ENCODE results near the gene MMP17. TPM values are rescaled to one million over a fixed set of nuclear protein-coding genes. Genes with fewer than 3 reads are reported as not detected.

The MMP17 gene
- total RNA-seq, 1 experiment from 2014 or later, result 3.1 TPM

DNA sequence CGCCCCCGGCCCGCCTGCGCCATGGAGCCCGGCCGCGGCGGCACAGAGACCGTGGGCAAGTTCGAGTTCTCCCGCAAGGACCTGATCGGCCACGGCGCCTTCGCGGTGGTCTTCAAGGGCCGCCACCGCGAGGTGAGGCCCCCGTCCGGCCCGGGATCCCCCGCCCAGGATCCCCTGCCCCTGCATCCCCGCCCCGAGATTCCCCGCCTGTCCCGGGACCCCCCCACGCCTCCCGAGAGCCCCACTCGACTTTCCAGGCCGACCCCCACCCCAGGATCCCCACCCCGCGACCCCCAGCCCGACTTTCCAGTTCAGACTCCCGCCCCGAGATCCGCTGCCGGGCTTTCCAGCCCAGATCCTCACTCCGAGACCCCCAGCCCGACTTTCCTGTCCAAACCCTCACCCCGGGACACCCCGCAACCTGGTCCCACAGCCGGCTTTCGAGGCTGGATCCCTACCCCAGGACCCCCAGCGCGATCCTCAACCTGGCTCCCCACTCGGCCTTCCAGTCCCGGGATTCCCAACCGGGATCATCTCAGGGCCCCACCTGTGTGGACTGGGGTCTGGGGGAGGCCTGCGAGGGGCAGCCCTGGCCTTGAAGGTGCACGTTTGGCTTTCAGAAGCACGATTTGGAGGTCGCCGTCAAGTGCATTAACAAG is 66.9 kb downstream of the MMP17 start:
- DNase-seq (ENCODE audit: low read depth), result no peak

GRCh38 chr12:131895640-131896079 is 67.5 kb downstream of the MMP17 start:
- no peak for DNase-seq (ENCODE audit: low read depth)

GRCh38 chr12:131896080-131896810 is 68.1 kb downstream of the MMP17 start:
- DNase-seq (ENCODE audit: low read depth), result peak; percentile 92

- DNase-seq (ENCODE audit: low read depth), result no peak
These were observed 68.6 kb downstream of the MMP17 start for GRCh38 chr12:131896811-131897270.

GRCh38 chr12:131897276-131897675 is 69.1 kb downstream of the MMP17 start:
- DNase-seq (ENCODE audit: low read depth), result no peak

GRCh38 chr12:131897875-131898274 is 69.7 kb downstream of the MMP17 start:
- no peak for DNase-seq (ENCODE audit: low read depth)

- DNase-seq (ENCODE audit: low read depth), result no peak
These were observed 72.2 kb downstream of the MMP17 start for GRCh38 chr12:131900397-131900796.

Other genes with a start within 250 kb of the MMP17 start
- gene SFSWAP, start 117.3 kb upstream of the MMP17 start, total RNA-seq (2014; rRNA removed; shearing (Covaris generic)), result 29.2 and 33.9 TPM in 2 replicates
- gene ULK1, start 66.2 kb downstream of the MMP17 start, total RNA-seq (2014; rRNA removed; shearing (Covaris generic)), result 2.7 and 5.1 TPM in 2 replicates
- gene PUS1, start 100.9 kb downstream of the MMP17 start, total RNA-seq (2014; rRNA removed; shearing (Covaris generic)), result 43.8 and 53.5 TPM in 2 replicates
- gene EP400, start 121.5 kb downstream of the MMP17 start, total RNA-seq (2014; rRNA removed; shearing (Covaris generic)), result 3.5 and 4.2 TPM in 2 replicates

Measured in Daoy (cell line).